Right forelimb (tissue), 1 donor: ENCODE results near the gene WIZ.
"Not testable (repeated sequence)": the region's sequence is repeated elsewhere in the genome, so short reads cannot be mapped to it uniquely, and the experiment has no call there.

Experiments
- DNase-seq: peaks from one replicate; pipeline ENCODE4 v3.0.0-alpha.2; 2018

WIZ gene

GRCh38 chr19:15428956-15429824 lies 20.6 kb downstream of the WIZ start:
- DNase-seq: no peak

DNA sequence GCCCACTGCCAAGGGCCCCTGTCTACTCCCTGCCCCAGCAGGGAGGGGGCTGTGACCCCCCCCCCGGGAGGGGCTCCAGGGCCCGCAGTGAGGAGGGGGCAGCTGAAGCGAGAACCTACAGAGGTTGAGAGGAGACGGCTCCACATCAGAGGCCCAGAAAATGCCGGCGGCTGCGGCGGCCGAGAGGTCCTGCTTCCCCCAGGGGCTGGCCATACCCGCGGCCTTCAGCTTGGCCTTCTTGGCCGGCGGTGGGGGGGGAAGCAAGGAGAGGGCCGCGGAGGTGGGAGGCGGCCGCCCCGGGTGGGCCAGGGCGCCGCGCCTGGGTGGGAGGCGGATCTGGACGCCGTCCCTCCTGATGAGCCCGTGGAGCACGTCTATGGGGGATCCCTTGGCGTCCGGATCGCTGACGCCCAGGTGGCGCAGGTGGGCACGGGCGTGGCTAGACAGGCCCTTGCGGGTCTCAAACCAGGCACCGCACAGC lies 21.7 kb downstream of the WIZ start:
- DNase-seq: no peak

GRCh38 chr19:15427350-15427700 lies 22.4 kb downstream of the WIZ start:
- no peak for DNase-seq

DNA sequence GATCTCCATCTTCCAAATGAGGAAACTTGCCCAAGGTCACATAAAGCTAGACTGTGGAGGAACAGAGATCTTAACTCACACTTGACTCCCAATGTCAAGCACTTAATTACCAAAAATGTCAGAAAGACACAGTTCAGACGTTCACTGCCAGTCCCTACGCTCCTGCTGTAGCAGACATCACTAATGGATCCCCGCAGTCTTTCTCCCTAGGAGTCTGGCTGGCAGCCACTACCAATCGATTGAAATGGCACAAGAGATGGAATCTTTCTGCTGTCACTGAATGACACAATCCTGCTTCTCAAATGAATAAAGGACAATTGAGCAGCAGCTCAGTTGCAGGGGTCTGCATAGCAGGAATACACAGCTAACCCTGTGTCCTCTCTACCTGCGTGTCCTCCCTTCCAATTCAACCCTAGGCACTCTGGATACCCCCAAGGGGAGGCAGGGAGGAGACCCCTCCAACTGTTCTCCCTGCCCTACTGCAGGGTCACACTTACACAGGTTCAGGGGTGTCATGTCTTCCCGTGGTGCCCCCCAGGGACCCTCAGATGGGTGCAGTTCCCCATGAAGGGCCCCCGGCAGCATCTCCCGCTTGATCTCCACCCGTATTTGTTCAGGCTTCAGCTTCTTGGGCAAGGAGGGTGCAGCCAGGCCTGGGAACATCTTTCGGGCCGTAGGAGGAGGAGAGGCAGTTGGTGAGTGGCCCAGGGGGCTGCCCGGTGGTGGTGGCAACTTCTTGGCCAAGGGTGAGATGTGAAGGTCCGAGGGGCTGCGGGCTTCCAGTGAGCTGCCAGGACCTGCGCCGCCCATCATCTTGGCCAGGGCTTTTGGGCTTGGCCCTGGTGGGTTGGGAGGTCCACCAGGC lies 23.0 kb downstream of the WIZ start:
- DNase-seq: no peak

GRCh38 chr19:15425321-15425950 lies 24.3 kb downstream of the WIZ start:
- DNase-seq: no peak

- DNase-seq: no peak
These were observed 25.0 kb downstream of the WIZ start for GRCh38 chr19:15424692-15425272.

GRCh38 chr19:15424121-15424520 lies 25.6 kb downstream of the WIZ start:
- no peak for DNase-seq

GRCh38 chr19:15423130-15423529 lies 26.6 kb downstream of the WIZ start:
- DNase-seq: no peak

GRCh38 chr19:15422296-15423075 lies 27.3 kb downstream of the WIZ start:
- DNase-seq: no peak

- DNase-seq: peak; percentile 77
These were observed 28.0 kb downstream of the WIZ start for GRCh38 chr19:15421721-15422260.

GRCh38 chr19:15421136-15421695 lies 28.5 kb downstream of the WIZ start:
- no peak for DNase-seq

DNA sequence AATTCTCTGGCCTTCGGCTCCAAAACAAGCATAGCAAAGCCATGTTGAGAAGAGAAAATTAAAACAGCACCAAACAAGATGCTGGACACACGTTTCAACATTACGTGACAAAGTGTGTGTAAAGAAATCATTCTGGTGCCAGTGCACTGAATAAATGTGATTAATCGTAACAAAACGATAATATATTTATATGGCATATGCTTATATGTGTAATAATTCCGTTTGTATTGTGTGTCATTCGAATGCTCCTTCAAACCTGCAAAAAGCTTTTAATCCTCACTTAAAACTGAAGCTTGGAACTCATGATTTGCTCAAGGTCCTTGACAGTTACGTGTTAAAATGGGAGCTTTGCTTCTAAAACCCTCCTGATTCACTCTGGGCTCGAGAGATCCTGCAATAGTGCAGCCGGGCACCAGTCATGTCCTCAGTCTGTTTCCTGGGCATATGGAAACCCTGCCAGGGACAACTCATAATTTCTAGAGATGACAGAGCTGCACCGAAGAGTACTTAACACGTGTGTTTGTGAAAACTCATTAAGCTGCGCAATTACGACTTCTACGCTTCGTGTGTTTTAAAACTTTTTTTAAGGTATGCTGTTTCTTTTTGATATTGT lies 30.2 kb downstream of the WIZ start:
- DNase-seq: no peak

- peak; percentile 97 for DNase-seq
These were observed 31.0 kb downstream of the WIZ start, which contains the start of gene AKAP8L for GRCh38 chr19:15418579-15419412. AKAP8L (minus strand) TSS chr19:15418988; CDS start chr19:15418923, 65 bp downstream.

DNA sequence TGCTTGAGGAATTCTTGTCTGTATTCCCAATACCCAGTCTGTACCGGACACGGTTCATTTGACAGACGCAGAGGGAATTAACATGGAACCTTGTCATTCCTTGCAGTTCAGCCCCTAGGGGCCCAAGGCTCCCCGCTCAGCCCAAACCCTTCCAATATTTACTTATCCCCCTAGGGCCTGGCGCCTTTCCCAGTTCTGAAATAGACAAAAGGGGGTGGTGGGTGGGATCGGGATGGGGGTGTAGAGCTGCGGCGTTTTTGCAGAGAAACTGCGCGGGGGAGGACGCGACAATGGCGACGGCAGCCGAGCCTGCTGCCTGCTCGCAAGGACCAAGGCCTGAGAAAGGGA lies 31.6 kb downstream of the WIZ start:
- no peak for DNase-seq

GRCh38 chr19:15417699-15418098 lies 32.1 kb downstream of the WIZ start:
- no peak for DNase-seq

DNA sequence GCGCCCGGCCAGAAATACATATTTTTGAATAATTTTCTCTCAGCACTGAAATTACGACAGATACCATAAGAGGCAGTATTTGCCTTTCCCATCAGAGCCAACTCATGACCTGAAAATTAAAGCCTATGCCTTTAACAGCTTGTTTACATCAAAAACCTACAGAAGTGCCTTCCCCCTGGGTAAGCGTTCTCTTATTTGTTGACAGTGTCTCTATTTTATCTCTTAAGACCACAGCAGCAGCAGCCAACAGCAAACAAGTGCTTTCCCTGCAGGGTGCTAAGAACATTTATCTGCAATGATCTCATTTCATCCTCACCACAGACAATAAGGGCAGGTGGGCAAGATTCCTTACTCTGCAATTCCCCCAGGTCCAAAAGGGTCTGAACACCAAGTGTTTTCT lies 36.9 kb downstream of the WIZ start:
- DNase-seq: no peak

GRCh38 chr19:15411351-15411750 lies 38.4 kb downstream of the WIZ start:
- DNase-seq: not testable (repeated sequence)

- DNase-seq: no peak
These were observed 45.0 kb downstream of the WIZ start for GRCh38 chr19:15404780-15405211.

DNA sequence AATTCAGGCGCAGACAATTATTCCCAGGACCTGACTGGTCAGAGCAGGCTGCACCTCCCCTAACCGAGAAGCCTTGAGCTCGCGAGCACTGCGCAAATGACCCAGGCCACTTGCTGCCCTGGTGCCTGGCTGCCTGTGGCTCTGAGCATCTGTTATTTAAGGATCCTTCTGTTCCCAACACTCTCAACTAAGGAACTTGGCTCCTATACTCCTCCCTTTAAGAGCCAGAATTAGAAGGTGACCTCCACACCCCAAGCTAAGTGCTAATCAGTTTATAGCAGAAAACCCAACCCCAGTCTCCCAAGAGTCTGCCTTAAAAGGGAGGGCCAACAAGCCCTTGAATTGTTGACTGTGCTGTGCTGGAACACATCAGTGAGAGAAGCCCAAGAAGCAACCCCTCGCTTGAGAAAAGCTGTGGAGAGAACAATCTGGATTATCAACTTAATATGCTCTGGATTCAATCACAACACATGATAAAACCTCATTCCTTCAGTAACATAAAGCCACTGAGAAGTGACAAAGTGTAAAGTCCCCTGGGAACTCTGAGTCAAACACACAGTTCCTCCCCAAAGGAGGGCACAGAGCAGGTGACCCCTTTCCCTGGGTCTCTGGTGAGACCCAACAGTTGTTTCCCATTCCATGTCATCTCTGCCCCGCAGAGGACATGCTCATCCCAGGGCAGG lies 45.5 kb downstream of the WIZ start:
- no peak for DNase-seq
